Measurements from ENCODE around the gene WIPF3.

DNA sequence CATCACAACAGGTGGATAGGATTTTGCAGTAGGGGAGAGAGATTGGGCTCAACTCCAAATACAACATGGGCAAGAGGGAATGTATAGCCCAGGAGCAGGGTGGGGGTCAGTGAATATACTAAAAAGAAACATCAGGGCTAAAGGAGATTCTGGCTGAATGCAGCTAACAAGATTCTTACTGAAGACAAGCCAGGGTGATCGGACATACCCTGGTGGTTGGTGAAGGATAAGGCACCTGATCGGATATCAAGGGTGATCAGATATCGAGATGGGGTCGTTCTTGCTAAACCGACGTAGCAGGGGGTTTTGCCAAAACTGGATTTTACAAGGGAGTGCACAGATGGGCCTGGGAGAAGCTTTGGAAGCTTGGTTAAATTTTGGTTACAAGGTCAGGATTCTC lies 34.4 kb downstream of the WIPF3 start:
- TF ChIP-seq CREB5 (CRISPR knock-in tag; IDR thresholded peaks at IDR 0.05; ENCODE audit: low read depth) (no peak), ZNF8 (CRISPR knock-in tag; IDR thresholded peaks at IDR 0.05) (no peak), PATZ1 (CRISPR knock-in tag; IDR thresholded peaks at IDR 0.05; ENCODE audit: borderline replicate concordance) (no peak), SNAI2 (CRISPR knock-in tag; IDR thresholded peaks at IDR 0.05) (no peak), OSR1 (CRISPR knock-in tag; IDR thresholded peaks at IDR 0.05) (no peak), BACH2 (CRISPR knock-in tag; IDR thresholded peaks at IDR 0.05; ENCODE audit: borderline replicate concordance) (no peak), TOX (CRISPR knock-in tag; IDR thresholded peaks at IDR 0.05; ENCODE audit: borderline replicate concordance) (no peak), ESRRG (CRISPR knock-in tag; IDR thresholded peaks at IDR 0.05) (no peak), ZNF70 (CRISPR knock-in tag; IDR thresholded peaks at IDR 0.05) (no peak), ZC3H10 (CRISPR knock-in tag; IDR thresholded peaks at IDR 0.05) (no peak), ZFP3 (CRISPR knock-in tag; IDR thresholded peaks at IDR 0.05) (no peak)
- TF ChIP-seq, protein P1, sequence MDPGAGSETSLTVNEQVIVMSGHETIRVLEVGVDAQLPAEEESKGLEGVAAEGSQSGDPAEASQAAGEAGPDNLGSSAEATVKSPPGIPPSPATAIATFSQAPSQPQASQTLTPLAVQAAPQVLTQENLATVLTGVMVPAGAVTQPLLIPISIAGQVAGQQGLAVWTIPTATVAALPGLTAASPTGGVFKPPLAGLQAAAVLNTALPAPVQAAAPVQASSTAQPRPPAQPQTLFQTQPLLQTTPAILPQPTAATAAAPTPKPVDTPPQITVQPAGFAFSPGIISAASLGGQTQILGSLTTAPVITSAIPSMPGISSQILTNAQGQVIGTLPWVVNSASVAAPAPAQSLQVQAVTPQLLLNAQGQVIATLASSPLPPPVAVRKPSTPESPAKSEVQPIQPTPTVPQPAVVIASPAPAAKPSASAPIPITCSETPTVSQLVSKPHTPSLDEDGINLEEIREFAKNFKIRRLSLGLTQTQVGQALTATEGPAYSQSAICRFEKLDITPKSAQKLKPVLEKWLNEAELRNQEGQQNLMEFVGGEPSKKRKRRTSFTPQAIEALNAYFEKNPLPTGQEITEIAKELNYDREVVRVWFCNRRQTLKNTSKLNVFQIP (CRISPR knock-in tag; IDR thresholded peaks at IDR 0.05; ENCODE audit: borderline replicate concordance, low read depth) = no peak

Measured in SK-N-SH treated with all-trans-retinoic acid at 6 μM for 48 hours (cell line).